ENCODE measurements around the gene TUBGCP3. TPM values are rescaled to one million over a fixed set of nuclear protein-coding genes. Genes with fewer than 3 reads are reported as not detected.
A peak's percentile ranks its signal among the peaks of the same experiment; 100 is the strongest.
"Not testable (repeated sequence)": the region's sequence is repeated elsewhere in the genome, so short reads cannot be mapped to it uniquely, and the experiment has no call there.

The TUBGCP3 gene, protein sequence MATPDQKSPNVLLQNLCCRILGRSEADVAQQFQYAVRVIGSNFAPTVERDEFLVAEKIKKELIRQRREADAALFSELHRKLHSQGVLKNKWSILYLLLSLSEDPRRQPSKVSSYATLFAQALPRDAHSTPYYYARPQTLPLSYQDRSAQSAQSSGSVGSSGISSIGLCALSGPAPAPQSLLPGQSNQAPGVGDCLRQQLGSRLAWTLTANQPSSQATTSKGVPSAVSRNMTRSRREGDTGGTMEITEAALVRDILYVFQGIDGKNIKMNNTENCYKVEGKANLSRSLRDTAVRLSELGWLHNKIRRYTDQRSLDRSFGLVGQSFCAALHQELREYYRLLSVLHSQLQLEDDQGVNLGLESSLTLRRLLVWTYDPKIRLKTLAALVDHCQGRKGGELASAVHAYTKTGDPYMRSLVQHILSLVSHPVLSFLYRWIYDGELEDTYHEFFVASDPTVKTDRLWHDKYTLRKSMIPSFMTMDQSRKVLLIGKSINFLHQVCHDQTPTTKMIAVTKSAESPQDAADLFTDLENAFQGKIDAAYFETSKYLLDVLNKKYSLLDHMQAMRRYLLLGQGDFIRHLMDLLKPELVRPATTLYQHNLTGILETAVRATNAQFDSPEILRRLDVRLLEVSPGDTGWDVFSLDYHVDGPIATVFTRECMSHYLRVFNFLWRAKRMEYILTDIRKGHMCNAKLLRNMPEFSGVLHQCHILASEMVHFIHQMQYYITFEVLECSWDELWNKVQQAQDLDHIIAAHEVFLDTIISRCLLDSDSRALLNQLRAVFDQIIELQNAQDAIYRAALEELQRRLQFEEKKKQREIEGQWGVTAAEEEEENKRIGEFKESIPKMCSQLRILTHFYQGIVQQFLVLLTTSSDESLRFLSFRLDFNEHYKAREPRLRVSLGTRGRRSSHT
- 10 to 100 TPM; 18.6 to 19.5 TPM for total RNA-seq
- long read RNA-seq, transcript TUBGCP3-201 (22 exons, 3,899 nt), result major isoform, 15 of 27 reads
- long read RNA-seq, partial matches to known transcripts, result 5 of 27 reads
- long read RNA-seq, other reads (novel, unspliced or antisense), result 6 of 27 reads

DNA sequence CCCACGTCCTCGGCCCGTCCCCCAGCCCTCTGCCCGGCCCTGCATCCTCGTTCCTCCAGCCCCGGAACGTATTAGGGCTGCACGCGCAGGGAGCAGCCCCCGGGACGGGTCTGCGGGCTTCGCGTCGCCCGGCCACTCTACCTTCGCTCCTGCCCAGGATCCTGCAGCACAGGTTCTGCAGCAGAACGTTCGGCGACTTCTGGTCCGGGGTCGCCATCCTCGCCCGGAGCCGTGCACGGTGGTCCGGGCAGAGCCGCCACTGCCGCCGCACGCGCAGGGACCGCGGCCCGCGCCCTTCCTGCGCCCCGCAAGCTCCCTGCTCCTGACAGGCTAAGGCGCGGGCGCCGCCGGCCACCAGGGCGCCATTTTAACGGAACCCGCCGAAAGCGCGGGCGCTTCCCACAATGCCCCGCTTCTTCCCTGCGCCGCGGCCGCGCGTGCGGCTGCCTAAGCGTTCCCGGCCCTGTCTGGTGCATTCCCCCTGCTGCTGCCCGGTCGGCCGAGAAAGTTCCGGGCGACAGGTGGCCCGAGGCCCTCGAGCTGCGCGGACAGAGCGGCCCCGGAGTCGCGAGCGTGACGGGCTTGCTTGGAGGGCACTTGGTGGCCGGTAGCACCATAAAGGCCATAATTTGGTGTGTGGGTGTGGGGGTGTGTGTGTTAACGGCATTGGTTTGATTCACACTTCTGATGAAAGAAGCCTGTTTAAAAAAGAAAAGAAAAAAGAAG, at the start of gene TUBGCP3:
TSS of gene TUBGCP3 (minus strand) at position 390 of the 726 bp plus-strand sequence. CDS start at position 217, 173 bp downstream.
- intact Hi-C loops (cut with DNase I), result no loop called here

DNA sequence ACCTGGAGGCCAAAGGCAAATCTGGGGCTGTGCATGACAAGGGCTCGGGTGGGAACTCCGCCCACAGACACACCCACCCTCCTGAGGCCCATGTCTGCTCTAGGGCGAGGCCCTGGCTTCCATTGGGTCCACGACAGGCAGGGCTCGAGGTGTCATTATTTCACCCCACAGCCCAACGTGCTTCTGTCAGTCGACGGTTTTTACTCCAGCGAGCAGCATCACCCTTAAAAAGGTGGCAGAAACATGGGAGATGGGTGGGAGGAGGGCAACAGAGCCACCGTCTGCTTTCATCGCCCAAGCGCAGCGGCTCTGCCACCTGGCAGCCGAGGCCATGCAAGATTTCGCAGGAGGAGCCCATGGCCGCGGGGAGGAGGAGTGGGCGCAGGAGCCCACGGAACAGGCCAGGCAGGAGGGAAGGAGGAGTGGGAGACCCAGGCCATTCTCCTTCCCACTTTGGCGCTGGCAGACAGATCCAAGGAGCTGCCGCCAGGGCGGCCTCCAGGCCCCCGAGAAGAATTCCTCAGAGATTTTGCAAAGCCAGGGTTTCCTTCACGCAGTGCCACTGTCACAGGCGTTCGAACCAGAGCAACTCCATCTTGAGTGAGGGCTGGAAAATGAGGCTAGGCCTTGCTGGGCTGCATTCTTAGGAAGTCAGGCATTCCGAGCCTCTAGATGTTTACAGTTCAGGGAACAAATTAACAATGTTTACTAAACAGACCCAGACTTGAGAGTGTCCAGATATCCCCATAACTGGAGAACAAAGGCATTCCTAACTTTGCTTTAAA, 49.3 kb upstream of the TUBGCP3 start:
- intact Hi-C loops (cut with DNase I), result no loop called here
- ATAC-seq (no peak), DNase-seq (no peak)

More for the DNA sequence above, at the start of gene TUBGCP3:
- peak; percentile 90 for DNase-seq
- peak; percentile 98 for ATAC-seq

DNA sequence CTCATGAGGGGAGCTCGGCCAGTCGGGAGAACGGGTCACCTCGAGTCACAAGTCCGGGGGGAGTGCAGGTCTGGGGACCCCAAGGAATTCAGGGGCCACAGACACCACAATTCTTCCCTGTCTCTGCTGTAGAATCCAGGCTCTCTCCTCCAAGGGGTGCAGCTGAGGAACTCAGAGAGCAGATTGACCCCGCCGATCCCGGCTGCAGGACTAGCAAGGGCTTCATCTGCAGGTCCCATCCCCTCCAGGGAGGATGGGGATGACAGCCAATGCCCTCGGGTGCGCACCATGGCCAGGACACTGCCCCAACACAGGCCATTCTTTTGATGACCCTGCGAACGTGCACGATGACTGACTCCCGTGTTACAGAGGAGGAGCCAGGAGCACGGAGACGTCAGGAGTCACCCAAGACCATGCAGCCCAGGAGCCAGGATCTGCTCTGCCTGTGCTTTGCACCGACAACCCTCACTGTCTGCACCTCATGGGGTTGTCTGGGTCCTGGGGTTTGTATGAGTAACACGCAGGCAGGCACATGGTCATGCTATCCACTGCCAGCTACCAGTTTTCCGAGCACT, 48.5 kb upstream of the TUBGCP3 start:
- DNase-seq, result no peak
- intact Hi-C loops (cut with DNase I), result no loop called here
- ATAC-seq, result no peak

DNA sequence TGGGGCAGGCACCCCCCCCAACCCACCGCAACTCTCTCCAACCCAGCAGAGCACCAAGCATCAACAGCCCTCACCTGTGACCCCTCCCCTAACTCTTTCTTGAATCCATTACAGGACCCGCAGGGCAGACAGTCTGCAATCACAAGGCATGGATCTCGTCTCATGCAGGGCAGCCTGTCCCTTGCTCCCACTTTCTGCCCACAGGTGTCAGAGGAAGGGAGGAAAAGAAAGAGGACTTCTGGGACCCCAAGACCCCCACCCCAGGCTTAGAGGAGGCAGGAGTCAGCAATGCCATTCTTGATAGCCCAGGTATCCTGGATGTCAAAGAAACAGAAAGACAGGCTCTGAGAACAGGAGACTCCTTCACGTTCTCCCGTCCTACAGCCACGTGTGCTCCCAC, 47.4 kb upstream of the TUBGCP3 start:
- intact Hi-C loops (cut with DNase I), result no loop called here
- DNase-seq (no peak), ATAC-seq (no peak)

DNA sequence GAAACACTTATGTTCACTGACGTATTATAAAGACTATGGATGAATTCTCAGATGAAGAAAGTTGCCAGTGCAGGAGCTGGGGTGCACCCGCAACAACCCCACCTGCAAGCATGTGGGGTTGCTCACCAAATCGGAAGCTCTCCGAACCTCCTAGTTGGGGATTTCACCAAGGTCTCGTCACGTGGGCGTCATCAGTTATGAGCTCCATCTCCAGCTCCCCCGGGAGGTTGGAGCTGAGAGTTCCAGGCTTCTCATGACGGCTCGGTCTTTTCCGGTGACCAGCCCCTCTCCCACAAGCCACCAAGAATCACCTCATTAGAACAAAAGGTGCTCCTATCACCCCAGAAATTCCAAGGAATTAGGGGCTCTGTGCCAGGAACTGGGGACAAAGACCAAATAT, 46.1 kb upstream of the TUBGCP3 start:
- ATAC-seq (no peak), DNase-seq (no peak)
- intact Hi-C loops (cut with DNase I), result no loop called here

DNA sequence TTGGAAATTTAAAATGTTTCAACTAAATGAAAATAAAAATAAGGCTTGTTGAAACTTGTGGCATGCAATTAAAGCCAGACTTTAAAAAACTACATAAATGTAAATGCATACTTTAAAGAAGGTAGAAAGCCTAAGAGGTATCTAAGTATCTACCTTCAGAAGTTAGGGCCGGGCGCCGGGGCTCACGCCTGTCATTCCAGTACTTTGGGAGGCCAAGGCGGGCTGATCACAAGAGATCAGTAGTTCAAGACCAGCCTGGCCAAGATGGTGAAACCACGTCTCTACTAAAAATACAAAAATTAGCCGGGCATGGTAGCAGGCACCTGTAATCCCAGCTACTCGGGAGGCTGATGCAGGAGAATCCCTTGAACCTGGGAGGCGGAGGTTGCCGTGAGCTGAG, 42.3 kb upstream of the TUBGCP3 start:
- DNase-seq; ATAC-seq; intact Hi-C loops (cut with DNase I): not testable (repeated sequence)

DNA sequence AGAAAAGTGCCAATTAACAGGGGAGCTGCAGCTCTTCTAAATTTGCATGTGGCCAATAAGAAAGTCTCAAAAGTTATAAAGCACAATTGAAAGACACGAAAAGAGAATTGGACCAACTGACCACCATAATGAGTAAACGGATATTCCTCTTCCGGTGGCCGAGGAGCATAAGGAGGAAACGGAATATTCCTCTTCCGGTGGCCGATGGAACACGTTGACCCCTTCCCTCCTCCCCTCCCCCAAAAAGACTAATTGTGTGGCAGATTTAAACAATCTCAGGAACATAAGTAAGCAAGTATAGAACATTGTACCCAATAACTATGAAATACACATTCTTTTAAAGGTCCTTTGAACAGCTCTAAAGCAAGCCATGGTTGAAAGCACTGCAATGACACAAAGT, 41.2 kb upstream of the TUBGCP3 start:
- ATAC-seq, result no peak
- intact Hi-C loops (cut with DNase I), result no loop called here
- no peak for DNase-seq

DNA sequence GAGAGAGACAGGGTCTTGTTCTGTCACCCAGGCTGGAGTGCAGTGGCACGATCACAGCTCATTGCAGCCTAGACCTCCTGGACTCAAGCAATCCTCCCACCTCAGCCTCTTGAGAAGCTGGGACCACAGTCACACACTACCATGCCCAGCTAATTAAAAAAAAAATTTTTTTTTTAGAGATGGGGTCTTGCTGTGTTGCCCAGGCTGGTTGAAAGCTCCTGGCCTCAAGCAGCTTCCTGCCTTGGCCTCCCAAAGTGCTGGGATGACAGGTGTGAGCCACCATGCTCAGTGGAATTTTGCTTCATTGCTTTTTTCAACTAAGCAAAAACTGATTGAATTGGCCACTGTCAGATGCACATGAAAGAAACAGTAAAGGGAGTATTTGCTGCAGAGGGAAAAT, 39.7 kb upstream of the TUBGCP3 start:
- DNase-seq; ATAC-seq; intact Hi-C loops (cut with DNase I): not testable (repeated sequence)

DNA sequence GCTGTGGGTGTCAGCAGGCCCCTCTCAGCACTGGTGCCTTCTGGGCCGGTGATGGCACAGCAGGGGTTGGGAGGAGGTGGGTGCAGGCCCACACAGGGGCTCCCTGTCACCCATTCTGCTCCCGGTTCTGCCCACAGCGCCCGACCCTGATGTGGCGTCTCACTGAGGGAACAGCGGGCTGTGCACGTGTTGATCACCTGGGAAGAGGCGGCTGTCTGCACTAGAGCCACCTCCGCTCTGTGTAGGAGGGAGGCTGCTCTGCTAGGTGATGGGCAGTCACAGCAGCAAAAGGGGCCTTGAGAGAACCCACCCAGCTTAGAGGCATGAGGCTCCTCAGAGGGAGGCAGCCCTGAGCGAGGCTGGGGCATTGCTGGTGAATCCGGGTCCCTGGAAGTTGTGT, 39.2 kb upstream of the TUBGCP3 start:
- intact Hi-C loops (cut with DNase I), result no loop called here
- DNase-seq, result no peak
- ATAC-seq, result no peak

DNA sequence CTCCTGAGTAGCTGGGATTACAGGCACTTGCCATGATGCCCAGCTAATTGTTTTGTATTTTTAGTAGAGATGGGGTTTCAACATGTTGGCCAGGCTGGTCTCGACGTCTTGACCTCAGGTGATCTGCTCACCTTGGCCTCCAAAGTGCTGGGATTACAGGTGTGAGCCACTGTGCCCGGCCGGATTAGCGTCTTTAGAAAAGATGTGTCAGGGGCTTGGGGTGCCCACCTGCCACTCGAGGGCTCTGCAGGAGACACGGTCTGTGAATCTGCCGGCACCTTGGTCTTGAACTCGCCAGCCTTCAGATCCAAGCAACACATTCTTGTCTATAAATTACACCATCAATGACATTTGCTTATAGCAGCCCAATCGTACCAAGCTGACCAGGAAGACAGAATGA, 38.8 kb upstream of the TUBGCP3 start:
- DNase-seq, result no peak
- intact Hi-C loops (cut with DNase I), result no loop called here
- no peak for ATAC-seq

DNA sequence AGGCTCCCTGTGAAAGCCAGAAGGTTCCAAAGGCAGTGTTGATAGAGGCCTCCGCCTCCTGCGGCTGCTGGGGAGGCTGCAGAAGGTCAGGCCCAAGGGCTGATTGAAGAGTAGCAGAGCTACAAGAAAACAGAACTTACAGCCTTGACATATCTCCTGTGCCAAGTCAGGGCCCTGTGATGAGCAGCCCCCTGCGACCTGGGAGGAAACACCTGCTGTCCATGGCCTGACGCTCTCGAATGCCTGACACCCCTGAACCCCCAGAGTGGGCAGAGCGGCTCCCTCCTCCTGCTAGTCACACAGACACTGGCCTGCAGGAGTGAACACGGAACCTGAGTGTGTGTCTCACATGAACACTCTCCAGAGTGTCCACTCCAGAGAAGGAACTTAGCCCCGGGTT, 38.2 kb upstream of the TUBGCP3 start:
- DNase-seq (no peak), ATAC-seq (no peak)
- intact Hi-C loops (cut with DNase I), result no loop called here

DNA sequence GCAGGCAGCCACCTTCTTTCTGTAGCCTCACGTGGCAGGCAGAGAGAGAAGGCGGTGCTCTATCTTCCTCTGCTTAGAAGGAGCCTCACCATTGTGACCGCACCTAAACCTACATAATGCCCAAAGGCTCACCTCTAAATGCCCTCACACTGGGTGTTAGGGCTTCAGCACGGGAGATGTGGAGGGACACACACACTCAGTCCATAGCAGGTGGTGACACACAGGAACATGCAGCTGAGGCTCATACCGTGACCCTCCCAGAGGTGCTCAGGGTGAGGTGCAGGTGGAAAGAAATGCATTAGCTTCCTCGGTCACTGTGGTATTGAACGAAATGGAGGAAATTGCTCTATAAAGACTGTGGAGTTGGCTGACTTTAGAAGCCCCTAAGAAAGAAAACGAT, 37.7 kb upstream of the TUBGCP3 start:
- no peak for ATAC-seq
- no peak for DNase-seq
- intact Hi-C loops (cut with DNase I), result no loop called here

DNA sequence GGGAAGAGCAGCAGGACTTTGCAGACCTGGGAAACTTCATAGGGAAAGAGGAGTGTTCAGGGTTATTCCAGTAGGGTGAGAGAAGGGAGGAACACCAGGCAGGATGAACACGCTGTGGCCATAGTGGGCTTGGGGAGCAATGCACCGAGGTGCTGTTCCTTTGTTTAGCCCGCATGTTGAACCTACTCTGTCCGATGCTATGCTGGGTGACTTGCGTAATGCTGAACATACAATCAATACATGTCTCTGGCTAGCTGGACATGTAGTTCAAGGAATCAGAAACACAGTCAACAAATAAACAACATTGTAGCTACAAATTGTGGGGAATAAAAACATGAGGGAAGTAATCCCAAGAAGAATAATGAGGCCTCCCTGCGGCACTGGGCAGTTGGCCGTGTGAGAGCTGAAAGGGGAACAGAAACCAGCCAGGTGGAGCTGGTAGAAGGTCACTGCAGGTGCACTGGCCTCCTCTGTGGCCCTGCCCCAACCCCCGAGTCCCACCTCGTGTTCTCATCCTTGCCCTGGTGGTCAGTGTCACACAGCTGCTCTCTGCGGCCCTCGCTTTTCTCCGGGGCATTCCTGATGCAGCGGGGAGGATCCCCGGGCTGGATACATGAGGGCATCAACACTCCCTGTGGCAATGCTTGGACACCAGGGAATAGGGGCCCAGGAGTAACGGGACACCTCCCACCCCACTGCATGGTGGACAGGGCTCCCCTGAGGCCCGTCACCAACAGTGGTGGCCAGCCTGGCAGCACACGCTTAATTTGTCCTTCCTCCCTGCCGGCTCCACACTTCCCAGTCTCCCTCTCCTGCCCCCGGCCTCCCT, 36.9 kb upstream of the TUBGCP3 start:
- DNase-seq (no peak), ATAC-seq (no peak)
- intact Hi-C loops (cut with DNase I), result no loop called here

DNA sequence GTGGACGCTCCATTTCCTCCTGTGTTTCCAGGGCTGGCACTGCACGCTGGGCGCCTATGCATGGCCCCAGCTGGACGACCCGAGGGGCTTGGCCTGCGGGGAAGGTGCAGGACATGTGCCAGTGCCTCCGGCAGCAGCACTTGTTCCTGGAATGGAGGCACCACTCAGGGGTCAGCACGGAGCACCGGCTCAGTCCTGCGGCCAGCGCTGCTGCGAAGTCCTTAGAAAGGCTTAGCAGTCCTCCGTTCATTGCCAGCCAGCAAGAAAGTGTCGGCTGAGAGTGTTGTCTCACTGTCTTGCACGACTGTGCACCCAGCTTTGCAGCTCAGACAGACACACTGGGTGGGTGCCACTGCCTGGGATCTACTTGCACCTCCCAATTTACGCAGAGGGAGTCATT, 36.1 kb upstream of the TUBGCP3 start:
- intact Hi-C loops (cut with DNase I), result no loop called here
- peak; percentile 27 to 51 for ATAC-seq
- no peak for DNase-seq

DNA sequence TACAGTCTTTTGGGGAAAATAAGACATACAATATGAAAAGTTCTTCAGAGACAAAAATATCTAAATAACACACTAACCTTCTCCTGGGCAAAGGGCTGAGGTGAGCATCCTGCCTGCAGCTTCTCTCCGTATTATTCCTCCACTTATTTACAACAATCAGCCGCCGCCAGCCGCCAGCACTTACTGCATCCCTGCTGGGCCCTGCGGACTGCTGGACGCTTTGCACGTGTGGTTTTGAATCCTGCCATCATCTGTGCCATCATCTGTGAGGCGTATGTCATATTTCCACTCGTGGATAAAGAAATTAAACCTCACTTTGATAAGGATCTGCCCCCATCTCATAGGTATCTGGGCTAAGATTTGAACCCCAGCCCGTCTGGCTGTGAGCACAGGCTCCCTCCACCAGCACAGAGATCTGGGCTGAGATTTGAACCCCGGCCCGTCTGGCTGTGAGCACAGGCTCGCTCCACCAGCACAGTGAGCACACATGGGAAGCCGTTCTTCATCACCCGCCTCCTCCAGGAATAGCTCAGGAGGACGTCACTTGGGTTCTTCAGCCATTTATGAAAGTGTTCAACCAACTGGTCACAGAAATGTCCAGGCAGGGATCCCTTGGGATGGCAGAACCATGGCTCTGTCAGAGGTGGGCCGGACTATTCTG, 35.2 kb upstream of the TUBGCP3 start:
- DNase-seq, result no peak
- ATAC-seq, result no peak
- intact Hi-C loops (cut with DNase I), result no loop called here

DNA sequence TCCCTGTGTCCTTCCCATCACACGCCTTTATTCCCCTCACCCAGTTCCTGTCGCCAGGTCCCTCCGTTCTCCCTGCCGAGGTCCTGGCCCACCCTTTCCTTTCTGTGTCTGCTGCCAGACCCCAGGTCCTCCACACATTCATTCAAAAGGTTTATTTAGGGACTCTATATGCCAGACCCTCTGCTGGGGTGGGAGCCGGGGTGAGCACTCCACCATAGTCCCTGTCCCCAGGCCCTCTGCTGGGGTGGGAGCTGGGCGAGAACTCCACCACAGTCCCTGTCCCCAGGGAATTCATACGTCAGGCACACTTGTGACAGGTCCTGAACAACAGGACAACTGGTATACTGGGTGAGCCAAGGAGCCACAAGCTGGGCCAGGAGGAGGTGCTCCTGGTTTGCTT, 34.4 kb upstream of the TUBGCP3 start:
- intact Hi-C loops (cut with DNase I), result no loop called here
- ATAC-seq (no peak), DNase-seq (no peak)

Data from left cardiac atrium (tissue), 4 donors.